NCI-H345 treated with DMSO at 0.1 percent for 48 hours (cell line): ENCODE measurements around the gene ARID5A.
A peak's percentile ranks its signal among the peaks of the same experiment; 100 is the strongest.
"Not testable (repeated sequence)": the region's sequence is repeated elsewhere in the genome, so short reads cannot be mapped to it uniquely, and the experiment has no call there.

Experiments used
- DNase-seq: peaks from one replicate; lab custom pipeline; 2025; ENCODE audit not compliant: unreplicated experiment; lab: John Stamatoyannopoulos, UW

Gene ARID5A, protein sequence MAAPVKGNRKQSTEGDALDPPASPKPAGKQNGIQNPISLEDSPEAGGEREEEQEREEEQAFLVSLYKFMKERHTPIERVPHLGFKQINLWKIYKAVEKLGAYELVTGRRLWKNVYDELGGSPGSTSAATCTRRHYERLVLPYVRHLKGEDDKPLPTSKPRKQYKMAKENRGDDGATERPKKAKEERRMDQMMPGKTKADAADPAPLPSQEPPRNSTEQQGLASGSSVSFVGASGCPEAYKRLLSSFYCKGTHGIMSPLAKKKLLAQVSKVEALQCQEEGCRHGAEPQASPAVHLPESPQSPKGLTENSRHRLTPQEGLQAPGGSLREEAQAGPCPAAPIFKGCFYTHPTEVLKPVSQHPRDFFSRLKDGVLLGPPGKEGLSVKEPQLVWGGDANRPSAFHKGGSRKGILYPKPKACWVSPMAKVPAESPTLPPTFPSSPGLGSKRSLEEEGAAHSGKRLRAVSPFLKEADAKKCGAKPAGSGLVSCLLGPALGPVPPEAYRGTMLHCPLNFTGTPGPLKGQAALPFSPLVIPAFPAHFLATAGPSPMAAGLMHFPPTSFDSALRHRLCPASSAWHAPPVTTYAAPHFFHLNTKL

GRCh38 chr2:96536445-96537065 lies at the start of gene ARID5A:
Gene ARID5A, plus strand, starts transcription at chr2:96536752. Its CDS starts 75 bp downstream, at chr2:96536827.
- DNase-seq = peak; percentile 71

GRCh38 chr2:96489261-96489660 lies 47.3 kb upstream of the ARID5A start:
- DNase-seq = no peak

DNA sequence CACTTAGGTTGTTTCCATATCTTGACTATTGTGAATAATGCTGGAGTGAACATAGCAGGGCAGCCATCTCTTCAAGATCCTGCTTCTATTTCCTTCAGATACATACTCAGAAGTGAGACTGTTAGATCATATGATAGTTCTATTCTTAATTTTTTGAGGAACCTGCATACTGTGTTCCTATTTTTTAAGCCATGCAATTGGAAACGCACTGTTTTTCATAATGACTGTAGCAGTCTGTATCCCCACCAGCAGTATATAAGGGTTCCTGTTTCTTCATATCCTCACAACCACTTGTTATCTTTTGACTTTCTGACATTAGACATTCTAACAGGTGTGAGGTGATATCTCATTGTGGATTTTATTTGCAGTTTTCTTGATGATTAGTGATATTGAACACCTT lies 46.9 kb upstream of the ARID5A start:
- DNase-seq = no peak

- no peak for DNase-seq
Observed at GRCh38 chr2:96491860-96492497, 44.6 kb upstream of the ARID5A start.

DNA sequence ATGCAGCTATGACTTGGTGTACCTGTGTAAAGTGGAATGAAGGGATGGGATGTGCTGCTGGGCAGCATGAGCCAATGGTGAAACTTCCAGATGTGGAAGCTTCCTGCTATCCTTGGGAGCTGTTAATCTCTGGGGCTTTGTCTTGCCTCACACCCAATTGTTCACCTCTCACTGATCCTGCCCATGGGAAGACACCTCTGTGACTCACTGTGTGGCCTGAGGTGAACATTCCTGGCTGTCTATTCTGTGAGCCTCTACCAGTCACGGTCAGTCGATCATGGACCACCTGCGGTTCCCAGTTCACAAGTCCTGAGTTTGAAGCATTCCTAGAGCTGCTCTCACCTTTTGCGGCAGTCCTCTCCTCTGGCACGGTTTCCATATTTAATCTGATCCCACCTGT lies 43.5 kb upstream of the ARID5A start:
- no peak for DNase-seq

DNA sequence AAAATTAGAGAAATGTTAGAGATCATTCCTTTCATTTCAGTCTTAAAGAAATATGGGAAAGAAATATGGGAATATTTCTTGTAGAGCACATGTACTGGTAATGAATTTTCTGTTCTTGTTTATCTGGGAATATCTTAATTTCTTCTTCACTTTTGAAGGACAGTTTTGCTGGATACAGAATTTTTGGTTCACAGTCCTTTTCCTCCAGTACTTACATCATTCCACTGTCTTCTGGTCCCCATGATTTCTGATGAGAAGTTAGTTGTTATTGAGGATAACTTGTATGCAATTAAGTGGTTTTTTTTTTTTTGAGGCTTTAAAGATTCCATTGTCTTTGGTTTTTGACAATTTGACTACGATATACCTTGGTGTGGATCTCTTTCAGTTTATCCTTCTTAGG lies 42.4 kb upstream of the ARID5A start:
- DNase-seq = no peak

DNA sequence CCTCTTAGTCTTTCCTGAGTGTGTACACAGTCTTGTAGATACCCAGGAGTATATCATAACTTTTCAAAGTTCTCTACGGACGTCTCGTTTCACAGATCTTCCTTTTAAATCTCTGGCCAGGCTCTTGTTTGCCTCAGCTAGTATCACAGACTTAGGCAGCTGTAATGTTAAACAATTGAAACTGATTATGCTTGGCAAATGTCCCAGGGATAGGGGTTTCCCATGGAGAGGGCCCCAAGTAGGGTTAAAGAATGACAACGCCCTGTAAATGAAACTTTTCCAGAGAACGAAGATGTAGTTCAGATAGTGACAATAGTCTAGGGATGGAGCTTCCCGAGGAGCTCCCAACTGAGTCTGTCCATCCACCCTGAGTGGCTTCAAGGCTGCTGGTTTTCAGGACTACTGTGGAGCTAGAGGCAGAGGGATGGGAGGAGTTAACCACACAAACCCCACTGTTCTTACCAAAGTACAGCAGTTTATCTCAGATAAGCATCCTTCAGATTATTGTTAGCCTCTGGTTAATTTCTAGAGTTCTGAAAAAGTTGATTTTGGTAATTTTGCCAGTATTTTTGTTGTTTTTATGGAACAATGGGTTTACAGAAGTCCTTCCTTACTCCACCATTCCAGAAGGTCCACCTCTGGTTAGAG lies 40.4 kb upstream of the ARID5A start:
- no peak for DNase-seq

GRCh38 chr2:96498021-96498431 lies 38.5 kb upstream of the ARID5A start:
- no peak for DNase-seq

DNA sequence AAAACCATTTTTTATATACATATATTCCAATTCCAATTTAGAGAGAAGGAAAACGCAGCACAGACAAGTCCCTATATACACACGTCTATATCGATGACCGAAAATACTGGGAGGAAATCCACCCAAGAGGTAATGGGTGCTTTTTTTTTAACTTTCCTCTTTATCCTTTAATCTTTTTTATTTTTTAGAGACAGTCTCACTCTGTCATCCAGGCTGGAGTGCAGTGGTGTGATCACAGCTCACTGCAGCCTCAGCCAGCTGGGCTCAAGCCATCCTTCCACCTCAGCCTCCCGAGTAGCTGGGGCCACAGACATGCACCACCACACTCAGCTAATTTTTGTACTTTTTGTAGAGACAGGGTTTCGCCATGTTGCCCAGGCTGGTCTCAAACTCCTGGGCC lies 37.9 kb upstream of the ARID5A start:
- not testable (repeated sequence) for DNase-seq

- no peak for DNase-seq
Observed at GRCh38 chr2:96499061-96499960, 37.2 kb upstream of the ARID5A start.

DNA sequence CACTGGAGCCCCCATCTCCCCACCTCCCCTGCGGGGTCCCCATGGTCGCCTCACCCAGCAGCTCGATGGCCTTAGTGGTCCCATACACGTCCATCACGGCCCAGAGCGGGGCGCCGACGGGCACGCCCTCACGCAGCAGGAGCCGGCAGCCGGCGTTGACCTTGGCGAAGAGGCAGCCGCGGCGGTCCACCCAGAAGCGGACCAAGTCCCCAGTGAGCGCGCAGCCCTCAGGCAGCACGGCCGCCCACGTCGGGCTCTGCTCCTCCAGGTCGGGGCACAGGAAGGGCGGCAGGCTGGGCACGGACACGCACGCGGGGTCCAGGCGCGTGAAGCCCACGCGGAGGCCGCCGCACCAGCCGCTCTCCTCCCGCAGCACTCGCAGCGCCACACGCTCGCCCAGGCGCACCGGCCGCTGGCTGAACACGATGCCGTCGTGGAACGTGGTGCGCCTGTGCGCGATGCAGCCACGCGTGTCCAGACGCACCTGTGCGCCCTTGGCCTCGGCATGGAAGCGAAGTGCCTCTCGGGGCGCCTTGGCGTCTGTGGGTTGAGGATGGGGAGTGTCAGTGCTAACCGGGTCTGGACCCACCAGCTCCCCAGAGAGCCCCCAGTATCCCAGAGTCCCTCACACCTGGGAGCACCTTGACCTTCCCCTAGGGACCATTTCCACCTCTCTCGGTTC lies 36.0 kb upstream of the ARID5A start:
- no peak for DNase-seq

DNA sequence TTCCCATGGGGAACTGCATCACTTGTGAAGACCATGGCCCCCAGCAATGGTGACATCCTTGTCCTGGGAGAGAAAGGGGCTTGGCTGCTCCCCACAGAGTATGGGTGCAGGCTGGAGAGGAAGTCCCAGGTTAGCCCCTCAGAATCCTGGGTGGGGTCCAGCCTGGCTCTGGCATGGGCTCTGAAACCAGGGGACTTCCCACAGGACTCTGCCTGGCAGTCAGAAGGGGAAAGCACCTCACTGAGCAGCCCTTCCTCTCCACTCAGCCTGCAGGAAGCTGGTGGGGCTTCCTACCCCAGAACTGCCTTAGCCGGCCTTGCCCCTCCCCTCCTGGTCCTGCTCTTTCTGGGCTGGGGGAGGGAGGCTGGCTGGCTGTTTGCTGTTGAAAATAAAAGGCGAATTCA lies 35.1 kb upstream of the ARID5A start:
- DNase-seq = no peak

GRCh38 chr2:96501886-96502810 lies 34.4 kb upstream of the ARID5A start:
- no peak for DNase-seq

DNA sequence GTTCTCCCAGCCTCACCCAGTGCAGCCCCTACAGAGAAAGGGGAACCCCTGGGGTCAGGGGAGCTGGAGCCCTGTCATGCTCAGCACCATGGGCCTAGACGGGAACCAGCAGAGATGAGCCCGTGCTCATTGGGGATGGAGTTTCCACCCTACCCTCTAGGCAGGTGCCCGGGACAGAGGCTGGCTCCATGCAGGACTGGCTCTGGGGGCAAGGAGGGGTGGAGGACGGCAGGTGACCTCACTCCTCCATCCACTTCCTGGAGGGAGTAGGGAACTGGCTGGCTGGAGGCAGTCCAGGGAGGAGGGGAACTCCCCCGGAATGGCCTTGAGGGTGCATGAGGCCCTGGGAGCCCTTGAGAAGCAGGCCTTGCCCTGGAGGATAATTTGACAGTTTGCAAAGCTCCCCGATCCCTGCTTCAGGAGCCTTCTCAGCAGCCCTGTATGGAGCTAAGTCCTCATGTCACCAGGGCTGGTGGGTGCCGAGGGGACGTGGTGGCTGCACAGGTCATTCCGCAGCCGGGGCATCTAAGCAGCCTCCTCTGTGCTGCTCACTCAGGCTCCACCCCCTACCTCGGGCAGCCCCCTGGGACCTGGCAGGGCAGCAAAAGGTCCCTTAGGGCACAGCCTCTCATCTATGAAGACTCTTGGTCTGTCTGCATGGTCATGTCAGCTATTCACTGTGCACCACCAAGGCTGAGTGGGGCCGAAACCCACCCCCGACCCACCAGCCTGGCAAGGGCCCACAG lies 33.5 kb upstream of the ARID5A start:
- no peak for DNase-seq

GRCh38 chr2:96503637-96504243 lies 32.8 kb upstream of the ARID5A start:
- DNase-seq = no peak

GRCh38 chr2:96505231-96505889 lies 31.2 kb upstream of the ARID5A start, which contains the start of gene NEURL3:
Gene NEURL3, minus strand, starts transcription at chr2:96505357. Its CDS starts 71 bp downstream, at chr2:96505286.
- no peak for DNase-seq
